GM18520 (cell line): ENCODE results near the gene ARIH1.
"Not testable (repeated sequence)": the region's sequence is repeated elsewhere in the genome, so short reads cannot be mapped to it uniquely, and the experiment has no call there.

Source experiments
- ATAC-seq: cut with Tn5 transposase; IDR thresholded peaks from one replicate; pipeline ENCODE4 v1.9.1; 2021; ENCODE audit not compliant: unreplicated experiment

Gene ARIH1

DNA sequence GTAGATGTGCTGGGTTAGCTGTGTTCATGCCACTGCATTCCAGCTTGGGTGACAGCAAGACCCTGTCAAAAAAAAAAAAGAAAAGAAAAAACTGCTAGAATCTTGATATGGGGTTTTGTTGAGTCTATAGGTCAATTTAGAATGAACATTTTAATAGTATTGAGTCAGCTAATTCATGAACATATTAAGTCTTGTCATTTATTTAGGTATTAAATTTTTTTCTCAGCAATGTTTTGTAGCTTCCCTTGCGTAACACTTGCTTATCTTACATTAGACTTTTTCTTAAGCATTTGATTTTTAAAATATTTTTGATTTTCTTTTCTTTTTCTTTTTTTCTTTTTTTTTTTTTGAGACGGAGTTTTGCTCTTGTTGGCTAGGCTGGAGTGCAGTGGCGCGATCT is 119.7 kb downstream of the ARIH1 start:
- ATAC-seq = no peak

DNA sequence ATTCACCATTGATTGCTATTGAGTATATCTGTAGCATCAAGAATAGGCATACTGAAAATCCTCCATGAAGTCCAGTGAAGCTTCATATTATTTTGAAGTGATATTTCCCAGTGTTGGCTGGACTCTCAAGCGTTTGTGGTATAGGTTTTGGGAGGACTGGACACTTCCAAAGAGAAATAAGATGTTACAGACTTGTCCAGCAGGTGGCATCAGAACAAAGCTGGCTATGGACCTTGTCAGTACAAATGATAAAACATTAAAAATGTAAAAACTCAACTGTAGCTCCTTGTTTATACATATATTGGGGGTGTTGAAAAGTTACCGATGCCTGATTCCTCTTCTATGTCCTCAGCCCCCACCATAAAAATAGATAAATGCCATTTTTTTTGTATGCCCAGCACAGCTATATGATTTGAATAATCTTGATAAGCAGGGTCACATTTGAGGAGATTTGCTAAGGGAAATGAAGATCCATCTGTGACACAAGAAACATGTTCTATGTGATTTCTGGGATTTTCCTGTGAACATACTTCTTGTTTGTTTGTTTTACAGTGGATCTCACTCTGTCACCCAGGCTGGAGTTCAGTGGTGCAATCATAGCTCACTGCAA is 125.8 kb downstream of the ARIH1 start:
- no peak for ATAC-seq

DNA sequence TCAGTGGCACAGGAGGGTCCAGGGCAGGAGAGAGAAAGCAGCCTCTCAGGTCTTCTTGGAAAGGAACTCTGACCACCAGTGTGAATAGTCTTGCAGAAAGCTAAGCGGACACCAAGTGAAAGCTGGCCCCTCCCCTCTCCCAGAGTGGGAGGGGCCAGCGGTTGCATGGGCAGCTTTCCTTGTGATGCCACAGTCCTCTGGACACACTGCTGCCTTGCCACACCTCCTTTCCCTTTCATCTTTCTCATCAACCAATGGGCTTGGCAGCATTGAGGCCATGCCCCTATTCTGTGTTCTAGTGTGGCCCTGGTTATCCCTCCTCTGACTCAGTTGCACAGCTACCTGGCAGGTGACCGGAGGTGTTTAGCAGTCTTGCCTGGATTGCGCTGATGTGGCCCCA is 130.7 kb downstream of the ARIH1 start:
- no peak for ATAC-seq

DNA sequence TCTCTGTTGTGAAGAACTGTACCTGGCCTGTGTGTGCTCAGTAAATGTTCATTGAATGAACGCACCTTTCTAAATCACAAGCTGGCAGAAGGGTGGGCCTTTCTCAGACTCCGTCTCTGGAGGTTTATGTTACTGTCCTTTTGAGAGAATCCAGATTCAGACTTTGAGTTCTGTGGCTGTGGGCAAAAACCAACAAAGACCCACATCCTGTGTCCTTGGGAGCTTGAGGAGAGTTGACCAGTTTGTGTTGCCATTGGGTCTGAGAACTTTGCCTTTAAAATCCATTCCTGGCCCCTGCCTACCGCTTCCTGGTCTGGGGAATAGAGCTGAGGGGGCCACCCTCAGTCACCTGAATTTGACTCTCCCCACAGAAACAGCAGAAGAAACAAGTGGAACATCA is 134.0 kb downstream of the ARIH1 start:
- not testable (repeated sequence) for ATAC-seq

DNA sequence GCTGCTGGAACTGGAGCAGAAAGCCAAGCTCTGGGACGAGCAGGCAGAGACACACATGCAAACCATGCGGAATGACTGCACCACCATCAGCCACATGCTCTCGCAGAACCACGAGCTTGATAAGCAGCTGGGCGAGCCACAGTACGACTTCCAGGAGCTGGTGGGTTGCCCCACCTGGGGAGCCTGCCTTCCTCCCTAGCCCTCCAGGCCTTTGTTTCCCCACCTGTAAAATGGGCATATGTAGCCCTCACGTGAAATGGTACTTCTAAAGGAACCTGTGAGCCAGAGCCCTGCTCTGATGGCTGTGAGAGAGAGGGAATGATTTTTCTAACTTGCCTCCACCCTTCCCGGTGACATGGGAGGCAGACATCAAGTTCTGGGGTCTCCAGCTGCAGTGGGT is 135.7 kb downstream of the ARIH1 start:
- no peak for ATAC-seq

DNA sequence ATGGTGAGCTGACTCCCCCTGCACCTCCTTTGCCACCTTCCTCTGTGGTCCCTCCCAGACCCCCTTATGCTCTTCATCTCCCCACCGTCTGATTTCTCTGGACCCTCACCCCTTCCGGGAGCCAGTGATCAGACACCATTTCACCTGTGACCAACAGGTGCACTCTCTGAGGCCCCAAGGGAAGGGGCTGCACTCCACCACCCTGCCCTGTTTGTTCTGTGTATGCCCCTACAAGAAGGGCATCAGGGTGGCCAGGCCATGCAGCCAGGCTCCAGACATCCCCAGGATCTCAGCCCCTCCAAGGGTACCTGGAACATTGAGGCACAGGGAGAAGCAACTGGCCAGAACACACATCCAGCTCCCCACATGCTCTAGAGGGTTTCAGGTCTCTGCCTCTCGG is 138.2 kb downstream of the ARIH1 start:
- ATAC-seq = not testable (repeated sequence)

DNA sequence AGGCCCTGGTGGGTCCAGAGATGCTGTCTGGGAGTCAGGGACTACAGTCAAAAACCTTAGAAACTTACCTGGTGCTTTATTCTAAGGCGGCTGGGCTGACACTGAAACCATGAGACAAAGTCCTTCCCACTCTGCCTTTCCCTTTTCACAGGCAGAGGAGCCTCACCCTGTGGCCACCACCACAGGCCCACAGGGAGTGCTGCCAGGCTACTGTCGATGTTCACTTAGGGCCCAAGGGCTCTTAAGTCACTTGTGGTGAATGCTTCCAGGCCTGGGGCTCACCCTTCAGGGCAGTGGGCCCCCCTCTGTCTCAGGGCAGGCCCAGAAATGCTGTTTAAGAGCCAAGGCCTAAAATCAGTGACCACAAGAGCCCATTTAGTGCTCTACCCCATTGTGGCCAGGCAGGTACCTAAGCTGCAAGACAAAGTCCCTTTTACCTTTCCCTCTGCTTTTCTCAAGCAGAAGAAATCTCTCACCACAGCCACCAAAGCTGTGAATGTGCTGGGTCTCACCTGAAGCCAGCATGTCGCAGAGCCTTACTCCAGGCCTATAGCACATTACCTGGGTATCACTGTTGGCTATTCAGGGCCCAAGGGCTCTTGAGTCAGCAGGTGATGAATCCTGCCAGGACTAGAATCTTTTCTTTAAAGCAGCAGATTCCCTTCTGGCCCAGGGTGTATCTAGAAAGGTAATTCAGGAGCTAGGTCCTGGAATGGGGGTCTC is 140.8 kb downstream of the ARIH1 start:
- ATAC-seq = no peak

DNA sequence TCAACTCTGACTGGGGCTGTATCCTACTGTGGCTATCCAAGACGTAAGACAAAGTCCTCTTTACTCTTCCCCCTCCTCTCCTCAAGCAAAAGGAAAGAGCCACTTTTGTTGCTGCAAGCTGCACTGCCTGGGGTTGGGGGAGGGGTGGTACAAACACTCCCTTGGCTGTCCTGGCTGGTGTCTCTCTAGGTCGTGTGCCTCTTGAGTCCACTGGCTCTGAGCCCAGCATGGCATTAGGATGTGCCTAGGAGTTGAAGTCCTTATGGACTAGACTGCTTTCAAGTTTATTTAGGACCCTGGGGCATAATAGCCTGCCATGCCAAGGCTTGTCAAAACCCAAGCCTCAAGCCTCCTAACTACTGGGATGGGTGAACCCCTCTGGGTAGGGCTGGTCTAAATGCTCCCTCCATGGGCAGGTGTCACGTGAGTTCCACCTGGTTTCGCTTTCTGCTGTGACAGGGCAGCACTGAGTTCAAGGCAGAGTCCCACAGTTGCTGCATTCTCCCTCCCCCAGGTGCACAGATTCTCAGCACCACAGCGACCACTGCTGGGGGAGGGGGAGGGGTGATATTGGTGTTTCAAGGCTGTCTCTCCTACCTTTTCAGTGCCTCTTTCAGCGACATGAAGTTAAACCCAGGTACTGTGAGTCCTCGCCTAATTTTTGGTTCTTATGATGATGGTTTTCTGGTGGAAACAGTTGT is 141.6 kb downstream of the ARIH1 start:
- not testable (repeated sequence) for ATAC-seq

DNA sequence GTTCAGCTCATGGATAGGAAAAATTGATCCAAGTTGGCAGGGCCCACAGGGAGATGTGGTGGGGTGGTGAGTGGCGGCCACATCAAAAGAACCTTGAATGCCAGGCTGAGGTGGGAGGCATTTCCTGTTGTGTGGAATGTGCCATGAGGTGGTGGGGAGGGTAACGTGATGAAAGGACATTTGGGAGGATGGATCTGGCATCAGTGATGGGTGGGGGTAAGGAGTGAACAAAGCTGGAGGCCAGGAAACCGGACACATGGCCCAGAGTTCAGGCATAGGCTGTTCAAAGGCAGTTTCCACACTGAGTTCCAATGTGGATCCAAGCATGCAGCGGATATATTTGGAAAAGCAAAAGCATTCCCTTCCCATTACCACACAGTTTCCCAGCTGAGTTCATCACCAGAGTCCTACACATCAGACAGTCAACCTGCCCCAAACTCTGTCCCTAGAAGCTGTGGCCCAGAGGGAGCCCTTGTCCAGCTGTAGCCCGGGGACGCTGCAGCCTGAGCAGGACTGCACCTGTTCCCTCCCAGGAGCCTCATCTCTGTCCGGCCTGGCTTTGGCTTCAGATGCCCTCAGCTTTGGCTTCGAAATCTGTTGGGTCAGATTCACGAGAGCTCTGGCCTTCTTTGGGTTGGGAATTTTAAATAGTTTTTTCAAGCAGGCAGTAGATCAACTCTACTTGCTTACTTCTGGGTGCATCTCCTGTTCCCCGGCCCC is 142.5 kb downstream of the ARIH1 start:
- ATAC-seq = no peak

DNA sequence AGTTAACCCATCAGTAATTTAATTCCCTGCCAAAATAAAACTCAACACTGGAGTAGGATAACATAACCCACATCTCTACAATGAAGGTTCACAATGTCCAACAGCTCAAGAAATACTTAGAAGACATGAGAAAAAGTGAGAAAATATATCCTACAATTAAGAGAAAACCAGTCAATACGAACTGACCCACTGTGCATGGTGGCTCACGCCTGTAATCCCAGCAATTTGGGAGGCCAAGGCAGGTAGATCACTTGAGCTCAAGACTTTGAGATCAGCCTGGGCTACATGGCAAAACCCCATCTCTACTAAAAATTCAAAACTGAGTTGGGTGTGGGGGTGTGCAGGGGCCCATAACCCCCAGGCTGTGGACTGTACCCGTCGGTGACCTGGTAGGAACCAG is 149.7 kb downstream of the ARIH1 start:
- ATAC-seq = not testable (repeated sequence)

DNA sequence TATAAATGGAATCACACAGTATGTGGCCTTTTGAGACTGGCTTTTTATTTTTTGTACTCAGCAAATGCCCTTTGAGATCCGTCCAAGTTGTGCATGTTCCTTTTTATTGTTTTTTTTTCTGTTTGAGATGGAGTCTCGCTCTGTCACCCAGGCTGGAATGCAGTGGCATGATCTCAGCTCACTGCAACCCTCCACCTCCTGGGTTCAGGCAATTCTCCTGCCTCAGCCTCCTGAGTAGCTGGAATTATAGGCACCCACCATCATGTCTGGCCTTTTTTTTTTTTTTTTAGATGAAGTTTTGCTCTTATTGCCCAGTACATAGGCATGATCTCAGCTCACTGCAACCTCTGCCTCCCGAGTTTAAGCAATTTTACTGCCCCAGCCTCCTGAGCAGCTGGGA is 152.0 kb downstream of the ARIH1 start:
- ATAC-seq = not testable (repeated sequence)

DNA sequence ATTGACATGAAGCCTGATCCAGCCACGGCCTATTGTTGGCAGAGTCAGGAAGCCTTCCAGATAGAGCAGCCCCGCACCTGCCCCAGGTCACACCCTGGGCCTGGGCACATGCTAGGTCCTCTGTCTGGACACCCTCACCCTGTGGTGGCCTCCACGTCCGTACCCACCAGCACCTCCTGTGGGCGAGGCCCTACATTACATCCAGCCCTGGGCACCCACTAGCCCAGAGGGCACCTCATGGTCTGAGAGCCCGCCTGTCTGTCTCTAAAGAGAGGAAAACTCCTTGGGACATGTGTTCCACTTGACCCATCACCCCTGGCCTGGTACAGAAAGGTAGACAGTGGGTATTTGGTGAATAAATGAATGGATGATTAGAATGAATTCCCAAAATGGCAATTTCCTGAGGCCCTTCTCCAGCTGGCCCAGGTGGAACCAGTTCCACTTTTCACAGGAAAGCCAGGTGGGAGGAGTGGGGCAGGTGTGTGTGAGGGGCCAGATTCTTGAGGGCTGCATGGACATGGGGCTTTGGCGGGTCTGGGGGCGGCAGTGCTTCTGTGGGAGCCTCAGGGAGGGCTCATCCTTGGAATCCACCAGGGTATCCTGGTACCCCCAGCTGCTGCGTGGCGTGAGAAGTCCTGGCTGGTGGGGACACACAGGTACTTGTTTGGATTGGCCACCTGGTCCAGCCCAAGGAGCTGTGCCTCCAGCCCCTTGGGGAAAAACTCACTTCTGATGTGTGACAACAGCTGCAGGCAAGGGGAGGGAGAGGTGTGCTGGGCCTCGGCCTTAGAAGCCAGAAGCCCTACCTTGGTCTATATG is 154.3 kb downstream of the ARIH1 start:
- not testable (repeated sequence) for ATAC-seq

DNA sequence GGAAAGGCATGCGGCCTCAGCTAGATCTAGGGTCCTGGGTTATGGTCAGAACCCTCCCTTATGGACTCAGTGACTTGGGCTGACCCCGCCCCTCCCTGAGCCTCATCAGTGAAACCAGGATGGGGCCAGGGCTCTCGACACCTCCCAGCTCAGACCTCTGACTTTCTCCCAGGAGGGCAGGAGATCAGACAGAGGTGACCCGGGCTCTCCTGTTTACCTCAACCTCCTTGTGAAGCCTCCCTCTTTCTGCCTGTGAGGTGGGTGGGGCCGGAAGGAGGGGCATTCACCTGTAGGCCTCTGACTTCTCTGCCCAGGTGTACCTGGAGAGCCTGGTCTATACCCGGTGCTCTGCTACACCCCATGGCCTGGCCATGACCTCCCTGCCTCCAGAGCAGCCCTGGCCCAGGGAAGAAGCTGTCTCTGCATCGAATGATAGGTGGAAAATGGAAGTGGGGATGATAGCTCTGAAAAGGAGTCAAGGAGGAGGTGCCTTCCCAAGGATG is 155.0 kb downstream of the ARIH1 start:
- not testable (repeated sequence) for ATAC-seq

DNA sequence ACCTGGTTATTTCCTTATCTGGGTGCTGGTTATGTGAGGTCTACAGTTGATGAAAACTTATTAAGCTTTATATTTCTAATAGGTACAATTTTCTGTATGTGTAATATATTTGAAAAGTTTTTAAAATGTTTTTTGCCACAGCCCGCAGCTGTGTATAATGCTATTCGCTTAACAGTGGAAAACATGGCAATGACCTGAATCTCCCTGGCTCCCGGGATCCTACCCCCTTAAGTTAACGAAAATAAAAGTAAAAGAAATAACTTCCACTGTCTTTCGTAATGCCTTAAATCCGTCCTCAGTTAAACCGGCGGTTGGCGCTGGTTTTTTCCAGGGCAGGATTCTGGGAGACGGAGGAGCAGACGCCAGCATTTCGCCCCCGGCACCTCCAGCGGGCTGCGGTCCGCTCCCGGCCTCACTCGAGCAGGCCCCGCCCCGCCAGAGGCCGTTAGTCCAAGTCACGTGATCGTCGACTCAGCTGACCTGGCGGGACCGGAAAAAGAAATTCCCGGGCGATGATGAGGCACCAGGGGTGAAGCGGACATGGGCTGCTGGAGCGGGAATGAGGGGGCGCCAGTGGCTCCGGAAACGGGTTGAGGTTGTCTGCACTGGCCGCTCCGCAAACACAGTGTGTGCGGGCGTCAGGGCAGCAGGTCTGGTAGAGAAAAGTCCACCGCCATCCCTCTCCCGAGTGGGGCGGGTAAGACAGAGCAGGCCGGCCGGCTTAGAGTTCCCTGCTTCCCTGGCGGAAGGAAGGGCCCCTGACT is 162.6 kb downstream of the ARIH1 start:
- not testable (repeated sequence) for ATAC-seq

DNA sequence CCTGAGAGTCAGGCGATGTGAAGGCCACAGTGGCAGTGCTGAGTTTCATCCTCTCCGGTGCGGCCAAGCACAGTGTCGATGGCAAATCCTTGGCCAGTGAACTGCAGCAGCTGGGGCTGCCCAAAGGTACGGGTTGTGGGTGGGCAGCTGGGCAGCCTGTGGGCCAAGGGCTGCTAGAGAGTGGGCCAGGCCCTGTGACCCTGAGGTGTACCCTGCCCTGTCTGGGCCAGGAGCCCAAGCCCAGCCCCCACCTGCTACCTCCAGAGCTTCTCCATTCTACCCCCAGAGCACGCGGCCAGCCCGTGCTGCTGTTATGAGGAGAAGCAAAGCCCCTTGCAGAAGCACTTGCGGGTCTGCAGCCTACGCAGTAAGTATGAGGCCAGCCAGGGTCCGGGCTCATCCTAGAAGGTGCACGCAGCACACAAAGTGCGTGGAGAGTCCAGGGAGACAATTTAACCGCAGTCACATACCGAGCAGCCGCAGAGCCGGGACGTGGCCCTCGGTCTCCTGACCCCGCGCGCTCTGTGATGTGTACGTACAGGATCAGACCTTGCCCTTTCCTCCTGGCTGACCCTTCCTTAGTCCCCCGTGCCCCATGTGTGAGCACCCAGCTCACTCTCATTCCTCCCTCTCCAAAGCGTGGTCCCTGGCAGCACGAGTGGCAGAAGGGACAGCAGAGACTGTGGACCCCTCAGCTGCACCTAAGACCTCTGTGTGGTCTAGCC is 165.8 kb downstream of the ARIH1 start:
- ATAC-seq = not testable (repeated sequence)

DNA sequence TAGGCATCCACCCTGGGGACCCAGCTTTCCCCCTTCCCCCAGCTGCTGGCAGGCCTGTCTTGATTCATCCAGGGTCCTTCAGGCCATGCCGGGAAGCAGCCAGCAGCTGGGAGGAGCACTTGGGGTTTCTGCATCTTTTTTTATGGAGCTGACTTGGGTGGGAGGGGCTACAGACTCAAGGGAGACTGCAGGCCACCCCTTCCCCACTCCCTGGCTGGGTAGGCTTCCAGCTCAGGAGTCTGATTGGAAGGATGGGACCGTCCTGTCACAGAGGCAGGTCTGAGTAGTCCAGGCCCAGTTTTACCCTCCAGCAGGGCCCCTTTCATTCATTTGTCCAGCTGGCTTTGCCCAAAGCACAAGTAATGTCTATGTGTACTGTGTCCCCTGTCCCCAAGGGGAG is 168.1 kb downstream of the ARIH1 start:
- ATAC-seq = not testable (repeated sequence)

DNA sequence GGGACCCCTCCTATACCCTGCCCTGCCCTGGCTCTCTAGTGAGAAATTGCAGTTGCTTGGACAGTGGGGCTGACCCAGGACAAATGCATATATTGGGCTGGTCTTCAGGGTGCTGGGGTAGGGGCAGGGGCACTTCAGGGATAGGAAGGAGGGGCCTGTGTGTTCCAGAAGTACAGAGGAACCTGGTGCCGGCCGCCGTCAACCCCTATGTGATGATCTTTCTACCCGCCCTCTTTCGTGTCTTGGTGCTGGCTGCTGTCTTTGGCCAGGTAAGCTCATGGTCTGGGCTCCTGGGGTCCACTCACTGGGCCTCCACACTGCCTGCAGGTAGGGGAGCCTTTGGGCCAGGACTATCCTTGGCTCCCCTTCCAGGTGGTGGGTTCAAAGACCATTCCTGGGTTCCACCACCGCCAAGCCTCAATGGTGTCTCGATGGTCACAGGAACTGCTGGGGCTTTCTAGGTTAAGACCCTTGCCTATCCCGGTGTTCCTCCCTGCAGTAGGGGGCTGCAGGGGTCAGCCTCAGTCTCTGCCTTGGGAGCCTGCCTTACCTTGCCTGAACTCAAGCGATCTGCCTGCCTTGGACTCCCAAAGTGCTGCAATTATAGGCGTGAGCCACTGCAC is 174.6 kb downstream of the ARIH1 start:
- ATAC-seq = not testable (repeated sequence)
